SK-N-SH (cell line): ENCODE data around the gene INO80. TPM values are rescaled to one million over a fixed set of nuclear protein-coding genes. Genes with fewer than 3 reads are reported as not detected.

ENCODE experiments used
- CTCF ChIA-PET: fragments of 300-600, 350-600 bp; formaldehyde crosslinking; extraction: SDS; loops from one replicate; lab custom pipeline; 2021; lab: Yijun Ruan, JAX
- POLR2A ChIA-PET: fragments of 350-600 bp; sonication (Branson Sonifier 250); formaldehyde crosslinking; extraction: SDS; loops from one replicate; lab custom pipeline; 2020; ENCODE audit warnings: antibody characterized with exemption, inconsistent platforms; lab: Yijun Ruan, JAX
- DNase-seq: peaks from one replicate; pipeline ENCODE4 v3.0.0; 2012
- H2AFZ ChIP-seq: fragments of 200-600 bp; sonication (generic); 2 replicates; pipeline ENCODE4 v1.8.1; 2016; ENCODE audit warnings: antibody characterized with exemption, mild to moderate bottlenecking, low read depth
- H3F3A ChIP-seq: fragments of 200-600 bp; sonication (generic); replicated peaks from 2 replicates; pipeline ENCODE3; 2016; ENCODE audit warnings: antibody characterized with exemption, mild to moderate bottlenecking; ENCODE audit not compliant: insufficient read depth
- H3K27ac ChIP-seq, 2 experiments: fragments of 200-500 bp in 1 of 2; fragments of 200-600 bp in 1 of 2; sonication (Bioruptor generic) in 1 of 2; sonication (generic), shearing (Covaris generic) in 1 of 2; 2 replicates each; pipeline versions ENCODE4 v1.5.1 to v1.6.1; 2014 to 2016; ENCODE audit warnings: low read depth in 2 of 2, inconsistent platforms in 1 of 2, low read length in 1 of 2, mild to moderate bottlenecking in 1 of 2, mixed read lengths in 1 of 2
- H3K27me3 ChIP-seq: fragments of 200-600 bp; sonication (generic), shearing (Covaris generic); 2 replicates; pipeline ENCODE4 v1.6.1; 2016; ENCODE audit warnings: mixed run types; ENCODE audit not compliant: insufficient read depth
- H3K36me3 ChIP-seq, 2 experiments: fragments of 200-500 bp in 1 of 2; fragments of 200-600 bp in 1 of 2; sonication (Bioruptor generic) in 1 of 2; sonication (generic) in 1 of 2; replicated peaks in 1 of 2; 2 replicates each; pipeline versions ENCODE3 to v1.5.1; 2014 to 2016; ENCODE audit warnings: low read length in 1 of 2, mild to moderate bottlenecking in 1 of 2; ENCODE audit not compliant: insufficient read depth in 2 of 2, control insufficient read depth in 1 of 2
- H3K4me1 ChIP-seq, 2 experiments: fragments of 200-500 bp in 1 of 2; fragments of 200-600 bp in 1 of 2; sonication (Bioruptor generic) in 1 of 2; sonication (generic), shearing (Covaris generic) in 1 of 2; 2 replicates each; pipeline versions ENCODE4 v1.5.1 to v1.6.1; 2014 to 2016; ENCODE audit warnings: low read depth in 1 of 2, low read length in 1 of 2, mixed run types in 1 of 2; ENCODE audit not compliant: insufficient read depth in 2 of 2, control insufficient read depth in 1 of 2
- H3K4me2 ChIP-seq: fragments of 200-600 bp; sonication (generic), shearing (Covaris generic); 2 replicates; pipeline ENCODE4 v1.6.1; 2017; ENCODE audit warnings: mixed run types
- H3K4me3 ChIP-seq, 2 experiments: fragments of 200-500 bp in 1 of 2; fragments of 200-600 bp in 1 of 2; sonication (Bioruptor generic) in 1 of 2; sonication (generic), shearing (Covaris generic) in 1 of 2; 2 replicates each; pipeline versions ENCODE4 v1.5.1 to v1.8.1; 2014 to 2016; ENCODE audit warnings: low read depth in 2 of 2, inconsistent platforms in 1 of 2, low read length in 1 of 2, mild to moderate bottlenecking in 1 of 2, mixed read lengths in 1 of 2, moderate library complexity in 1 of 2
- H3K79me2 ChIP-seq: fragments of 200-600 bp; sonication (generic); 2 replicates; pipeline ENCODE4 v1.8.1; 2017; ENCODE audit warnings: mild to moderate bottlenecking; ENCODE audit not compliant: insufficient read depth
- H3K9ac ChIP-seq: fragments of 200-600 bp; sonication (generic); 2 replicates; pipeline ENCODE4 v1.6.1; 2017; ENCODE audit warnings: mixed run types
- H3K9me2 ChIP-seq: fragments of 200-600 bp; sonication (generic); 2 replicates; pipeline ENCODE4 v1.6.1; 2017; ENCODE audit warnings: mixed run types
- H3K9me3 ChIP-seq: fragments of 200-600 bp; sonication (generic); 2 replicates; pipeline ENCODE4 v1.6.1; 2017; ENCODE audit warnings: mixed run types, mild to moderate bottlenecking, moderate library complexity
- H4K20me1 ChIP-seq: fragments of 200-600 bp; sonication (generic); 2 replicates; pipeline ENCODE4 v1.6.1; 2017; ENCODE audit warnings: mild to moderate bottlenecking, mixed run types; ENCODE audit not compliant: insufficient read depth
- FOSL2 ChIP-seq: IDR thresholded peaks from 2 replicates; pipeline ENCODE4 v1.4.0; 2012; ENCODE audit warnings: low read depth, mild to moderate bottlenecking, moderate library complexity, borderline replicate concordance
- IRF3 ChIP-seq: fragments of 150-350 bp; IDR thresholded peaks from 2 replicates; pipeline ENCODE4 v1.6.1; 2016; ENCODE audit warnings: mild to moderate bottlenecking, low read depth, low read length
- JUND ChIP-seq: IDR thresholded peaks from 2 replicates; pipeline ENCODE4 v1.4.0; 2012
- MXI1 ChIP-seq: IDR thresholded peaks from 2 replicates; pipeline ENCODE4 v1.6.1; 2012; ENCODE audit warnings: mild to moderate bottlenecking, low read depth, low read length, improper control_type of control experiment
- RAD21 ChIP-seq: IDR thresholded peaks from 2 replicates; pipeline ENCODE4 v1.6.1; 2012; ENCODE audit warnings: mild to moderate bottlenecking, low read length
- REST ChIP-seq: IDR thresholded peaks from 2 replicates; pipeline ENCODE4 v1.6.1; 2012; ENCODE audit warnings: mild to moderate bottlenecking, low read depth, low read length, moderate library complexity
- RFX5 ChIP-seq: IDR thresholded peaks from 2 replicates; pipeline ENCODE4 v1.6.1; 2012; ENCODE audit warnings: mild to moderate bottlenecking, improper control_type of control experiment, low read length
- SIN3A ChIP-seq: IDR thresholded peaks from 2 replicates; pipeline ENCODE4 v1.6.1; 2012; ENCODE audit warnings: low read depth, mild to moderate bottlenecking, low read length, moderate library complexity, borderline replicate concordance
- TEAD4 ChIP-seq: IDR thresholded peaks from 2 replicates; pipeline ENCODE4 v1.4.0; 2012; ENCODE audit warnings: mild to moderate bottlenecking, borderline replicate concordance; ENCODE audit not compliant: insufficient read depth
- USF1 ChIP-seq: IDR thresholded peaks from 2 replicates; pipeline ENCODE4 v1.4.0; 2012; ENCODE audit warnings: low read depth, borderline replicate concordance
- USF2 ChIP-seq: fragments of 150-350 bp; IDR thresholded peaks from 2 replicates; pipeline ENCODE4 v1.6.1; 2017; ENCODE audit warnings: antibody characterized with exemption, low read length, low read depth, borderline replicate concordance
- YY1 ChIP-seq: IDR thresholded peaks from 2 replicates; pipeline ENCODE4 v1.4.0; 2012; ENCODE audit warnings: low read depth, mild to moderate bottlenecking
- WGBS: methylation state at CpG from one replicate; pipeline ENCODE4 v1.1.6; 2017; ENCODE audit warnings: low lambda C conversion rate; 5-methylcytosine and 5-hydroxymethylcytosine counted together
- polyA plus RNA-seq, 3 experiments: library from polyadenylated mRNA; depleted of rRNA; stranded (reverse); fragments of >200 nt; gene quantifications; 2 replicates each; pipeline ENCODE4 v1.2.3, GENCODE V29; 2012
- TF ChIP-seq, protein P1 (sequence below): IDR thresholded peaks from 2 replicates; pipeline ENCODE4; 2012
- TF ChIP-seq, protein P2 (sequence below): IDR thresholded peaks from 2 replicates; pipeline ENCODE4 v1.4.0; 2012; ENCODE audit warnings: low read depth, borderline replicate concordance

INO80 gene
- polyA plus RNA-seq, 1 of the 3 experiments (the other 2 are of a cell fraction): 4.6 TPM

GRCh38 chr15:41116962-41117252 is 827 bp upstream of the INO80 start:
- Histone ChIP-seq H4K20me1 (no peaks in the 10 kb centered on the region), H3K27ac (peak overlapping the region; percentile 96 to 98), H3K27me3 (no peaks in the 10 kb centered on the region), H3K4me3 (peak overlapping the region; percentile 70 to 94), H3K9ac (peak overlapping the region; percentile 100), H3K4me1 (peaks cover 3 to 7% of the 10 kb centered on the region in 2 experiments; a peak in 1 of 4 replicates), H3K79me2 (peaks cover 39% of the 10 kb centered on the region), H3K9me3 (no peaks in the 10 kb centered on the region), H3K36me3 (peaks cover 0 to 6% of the 10 kb centered on the region in 2 experiments), H3F3A (peaks cover 11% of the 10 kb centered on the region), H3K9me2 (no peaks in the 10 kb centered on the region), H3K4me2 (peak overlapping the region; percentile 77), H2AFZ (peak overlapping the region; percentile 89)
- no peak for TF ChIP-seq TEAD4
- TF ChIP-seq USF2: no peak
- TF ChIP-seq IRF3: no peak
- TF ChIP-seq, protein P1, sequence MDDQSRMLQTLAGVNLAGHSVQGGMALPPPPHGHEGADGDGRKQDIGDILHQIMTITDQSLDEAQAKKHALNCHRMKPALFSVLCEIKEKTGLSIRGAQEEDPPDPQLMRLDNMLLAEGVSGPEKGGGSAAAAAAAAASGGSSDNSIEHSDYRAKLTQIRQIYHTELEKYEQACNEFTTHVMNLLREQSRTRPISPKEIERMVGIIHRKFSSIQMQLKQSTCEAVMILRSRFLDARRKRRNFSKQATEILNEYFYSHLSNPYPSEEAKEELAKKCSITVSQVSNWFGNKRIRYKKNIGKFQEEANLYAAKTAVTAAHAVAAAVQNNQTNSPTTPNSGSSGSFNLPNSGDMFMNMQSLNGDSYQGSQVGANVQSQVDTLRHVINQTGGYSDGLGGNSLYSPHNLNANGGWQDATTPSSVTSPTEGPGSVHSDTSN: no peak
- TF ChIP-seq SIN3A: no peak
- no peak for TF ChIP-seq JUND
- TF ChIP-seq RAD21: no peak
- no peak for TF ChIP-seq RFX5
- TF ChIP-seq, protein P2, sequence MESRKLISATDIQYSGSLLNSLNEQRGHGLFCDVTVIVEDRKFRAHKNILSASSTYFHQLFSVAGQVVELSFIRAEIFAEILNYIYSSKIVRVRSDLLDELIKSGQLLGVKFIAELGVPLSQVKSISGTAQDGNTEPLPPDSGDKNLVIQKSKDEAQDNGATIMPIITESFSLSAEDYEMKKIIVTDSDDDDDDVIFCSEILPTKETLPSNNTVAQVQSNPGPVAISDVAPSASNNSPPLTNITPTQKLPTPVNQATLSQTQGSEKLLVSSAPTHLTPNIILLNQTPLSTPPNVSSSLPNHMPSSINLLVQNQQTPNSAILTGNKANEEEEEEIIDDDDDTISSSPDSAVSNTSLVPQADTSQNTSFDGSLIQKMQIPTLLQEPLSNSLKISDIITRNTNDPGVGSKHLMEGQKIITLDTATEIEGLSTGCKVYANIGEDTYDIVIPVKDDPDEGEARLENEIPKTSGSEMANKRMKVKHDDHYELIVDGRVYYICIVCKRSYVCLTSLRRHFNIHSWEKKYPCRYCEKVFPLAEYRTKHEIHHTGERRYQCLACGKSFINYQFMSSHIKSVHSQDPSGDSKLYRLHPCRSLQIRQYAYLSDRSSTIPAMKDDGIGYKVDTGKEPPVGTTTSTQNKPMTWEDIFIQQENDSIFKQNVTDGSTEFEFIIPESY: no peak
- no peak for TF ChIP-seq REST
- no peak for TF ChIP-seq YY1
- TF ChIP-seq FOSL2: no peak
- no peak for TF ChIP-seq MXI1
- no peak for TF ChIP-seq USF1
- DNase-seq: no peak
- CTCF ChIA-PET: interaction anchor here (0.6 to 1.7 kb wide), 3 partner anchors 93 to 365 kb away, joined by 3 to 6 read pairs (median 4); no protein-coding TSS in a partner anchor
- 53% methylated on average over 6 of the region's 6 CpGs for WGBS
- POLR2A ChIA-PET: interaction anchor here (0.6 to 1.5 kb wide), 7 partner anchors 9 to 422 kb away, joined by 3 to 9 read pairs (median 4); partner anchors contain the start of genes CHAC1, CHP1, EXD1 and RAD51
